ENCODE measurements around the gene FRAS1. TPM values are rescaled to one million over a fixed set of nuclear protein-coding genes. Genes with fewer than 3 reads are reported as not detected.

FRAS1 gene
- total RNA-seq, 1 experiment from 2014 or later, result under 0.01 TPM

- DNase-seq (ENCODE audit: low read depth), result no peak
Observed at GRCh38 chr4:78584863-78585547, 527.9 kb downstream of the FRAS1 start.

GRCh38 chr4:78585633-78586032 is 528.5 kb downstream of the FRAS1 start:
- peak; percentile 18 for DNase-seq (ENCODE audit: low read depth)

- no peak for DNase-seq (ENCODE audit: low read depth)
Observed at GRCh38 chr4:78588894-78589545, 531.9 kb downstream of the FRAS1 start.

DNA sequence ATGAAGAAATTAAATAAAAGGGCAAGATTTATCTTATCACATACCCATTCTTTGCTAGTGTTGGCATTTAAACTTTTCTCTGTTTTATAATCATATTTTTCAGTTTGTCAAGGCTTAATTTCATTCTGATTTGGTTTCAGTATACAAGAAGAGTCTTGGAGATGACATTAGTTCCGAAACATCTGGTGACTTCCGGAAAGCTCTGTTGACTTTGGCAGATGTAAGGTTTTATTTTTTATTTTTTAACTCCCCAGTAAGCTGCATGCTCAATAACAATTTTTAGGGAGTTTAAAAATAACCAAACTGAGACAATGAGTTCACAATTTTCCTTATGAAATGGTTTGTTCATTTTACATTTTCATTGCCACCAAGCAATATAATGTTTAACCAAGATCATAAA is 534.3 kb downstream of the FRAS1 start:
- no peak for DNase-seq (ENCODE audit: low read depth)

DNA sequence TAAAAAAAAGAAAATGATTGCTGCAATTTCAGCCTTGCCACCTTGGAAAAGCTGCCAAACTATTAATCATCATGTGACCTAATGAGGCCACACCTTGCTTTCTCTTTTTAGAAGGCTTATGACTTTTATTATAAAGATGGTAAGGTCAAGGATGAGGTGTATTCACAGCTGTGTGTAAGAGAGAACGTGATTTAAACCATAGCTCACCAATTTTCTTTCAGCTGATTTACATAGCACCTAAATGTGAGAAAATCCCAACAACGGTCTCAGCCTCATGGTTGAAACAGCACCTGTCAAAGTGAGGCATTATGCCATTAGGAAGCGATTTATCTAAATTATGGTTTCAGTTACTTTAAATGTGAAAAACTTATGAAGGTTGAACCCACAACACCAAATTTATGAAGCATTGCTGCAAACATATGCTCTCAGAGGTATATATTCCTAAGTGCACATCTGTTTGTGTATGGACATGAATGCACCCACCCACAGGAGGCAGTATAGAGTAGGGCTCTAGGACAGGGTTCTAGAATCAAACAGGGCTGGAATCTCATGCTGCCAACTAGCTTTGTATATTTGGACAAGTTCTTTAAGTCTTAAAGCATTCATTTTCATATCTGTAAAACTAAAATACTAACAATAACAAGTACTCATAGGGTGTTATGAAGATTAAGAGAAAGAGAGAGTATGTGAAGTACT is 535.1 kb downstream of the FRAS1 start:
- DNase-seq (ENCODE audit: low read depth), result no peak

Other genes with a start within 250 kb of the FRAS1 start
- 7.6 and 8.4 TPM in 2 replicates for gene CNOT6L, start 238.0 kb upstream of the FRAS1 start, total RNA-seq (2014; rRNA removed; shearing (Covaris generic))
- 28.1 and 33.8 TPM in 2 replicates for gene MRPL1, start 194.5 kb upstream of the FRAS1 start, total RNA-seq (2014; rRNA removed; shearing (Covaris generic))

All from RPMI7951 (cell line).